Measurements from ENCODE around the gene CHCHD2.

- TF ChIP-seq CTCF (IDR thresholded peaks at IDR 0.05) (no peak), POLR2A (IDR thresholded peaks at IDR 0.05) (no peak)
Measured at GRCh38 chr7:56053379-56053778, 52.9 kb downstream of the CHCHD2 start.

Data from thyroid gland (tissue), 4 donors.